GM19395 (cell line): ENCODE measurements around the gene FAM171A1.

ENCODE experiments used
- ATAC-seq: cut with Tn5 transposase; IDR thresholded peaks from one replicate; pipeline ENCODE4 v1.9.1; 2021; ENCODE audit warnings: mild to moderate bottlenecking, moderate library complexity; ENCODE audit not compliant: unreplicated experiment

FAM171A1 gene

DNA sequence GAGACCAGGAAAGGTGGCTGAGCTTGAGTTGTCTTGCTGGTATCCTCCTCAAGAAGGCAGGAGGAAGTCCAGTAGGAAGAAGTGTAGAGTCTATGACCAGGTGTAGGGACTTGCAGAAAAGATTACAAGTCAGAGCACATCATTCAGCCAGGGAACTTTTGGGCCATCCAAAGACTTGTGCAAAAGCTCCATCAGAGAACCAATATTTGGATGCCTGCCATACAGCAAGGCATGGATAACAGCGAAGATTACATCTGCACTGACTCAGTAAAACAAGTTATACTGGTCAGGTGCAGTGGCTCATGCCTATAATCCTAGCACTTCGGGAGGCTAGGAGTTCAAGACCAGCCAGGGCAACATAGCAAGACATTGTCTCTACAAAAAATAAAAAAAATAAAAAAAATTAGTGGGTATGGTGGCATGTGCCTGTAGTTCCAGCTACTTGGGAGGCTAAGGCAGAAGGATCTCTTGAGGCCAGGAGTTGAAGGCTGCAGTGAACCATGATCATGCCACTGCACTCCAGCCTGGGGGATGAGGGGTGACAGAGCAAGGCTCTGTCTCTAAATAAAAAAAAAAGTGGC is 189.4 kb downstream of the FAM171A1 start:
- no peak for ATAC-seq

GRCh38 chr10:15180736-15181135 is 190.4 kb downstream of the FAM171A1 start:
- ATAC-seq = no peak

DNA sequence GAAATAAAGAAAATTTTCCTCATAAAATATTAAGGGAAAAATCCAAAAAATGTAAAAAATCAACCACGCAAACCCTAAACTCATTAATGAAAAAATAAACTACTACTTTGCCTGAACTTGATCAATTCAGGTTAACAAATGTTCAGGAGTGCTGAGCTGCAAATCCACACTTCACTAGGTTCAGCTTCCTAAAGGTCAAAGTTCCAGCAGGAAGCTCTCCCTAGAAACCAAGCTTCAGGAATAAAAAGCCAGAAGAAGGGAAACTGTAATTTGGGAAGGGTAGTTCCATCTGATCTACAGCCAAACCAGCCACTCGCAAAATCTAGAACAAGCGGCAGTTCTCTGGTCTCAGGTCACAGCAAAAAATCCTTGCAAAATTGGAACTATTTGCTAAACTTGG is 194.8 kb downstream of the FAM171A1 start:
- ATAC-seq = no peak

GRCh38 chr10:15175587-15175986 is 195.5 kb downstream of the FAM171A1 start:
- ATAC-seq = no peak

GRCh38 chr10:15172306-15172840 is 198.7 kb downstream of the FAM171A1 start:
- no peak for ATAC-seq

- ATAC-seq = no peak
Measured at GRCh38 chr10:15169555-15170401, 201.3 kb downstream of the FAM171A1 start.

- ATAC-seq = peak; percentile 36
Measured at GRCh38 chr10:15168786-15169554, 202.1 kb downstream of the FAM171A1 start.

DNA sequence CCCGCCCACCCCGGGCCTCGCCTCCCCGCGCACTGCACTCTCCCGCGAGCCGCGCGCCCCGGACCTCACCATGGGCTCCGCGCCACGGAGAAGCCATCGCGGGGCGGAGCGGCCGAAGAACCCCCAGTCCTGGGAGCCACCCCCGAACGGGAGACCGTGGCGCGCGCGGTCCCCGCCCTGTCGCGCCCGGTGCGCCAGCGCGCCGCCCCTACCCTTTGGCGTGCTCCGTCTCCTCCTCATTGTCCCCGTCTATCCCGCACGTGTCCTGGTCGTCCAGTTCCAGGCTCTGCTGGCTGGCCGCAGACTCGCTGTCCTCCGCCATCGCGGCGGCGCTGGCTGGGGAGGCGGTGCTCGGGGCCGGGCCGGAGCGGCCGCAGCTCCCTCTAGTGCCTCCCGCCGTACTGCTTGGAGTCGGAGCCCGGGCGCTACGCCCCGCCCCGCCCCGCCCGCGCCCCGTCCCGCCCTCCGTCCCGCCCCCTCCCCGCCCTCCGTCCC is 202.8 kb downstream of the FAM171A1 start, which contains the start of gene NMT2:
Gene NMT2 (minus strand): TSS at position 403 of the 495 bp plus-strand sequence. CDS start 81 bp downstream, at position 322.
- peak; percentile 82 for ATAC-seq

GRCh38 chr10:15167411-15168290 is 203.4 kb downstream of the FAM171A1 start:
- peak; percentile 50 for ATAC-seq

DNA sequence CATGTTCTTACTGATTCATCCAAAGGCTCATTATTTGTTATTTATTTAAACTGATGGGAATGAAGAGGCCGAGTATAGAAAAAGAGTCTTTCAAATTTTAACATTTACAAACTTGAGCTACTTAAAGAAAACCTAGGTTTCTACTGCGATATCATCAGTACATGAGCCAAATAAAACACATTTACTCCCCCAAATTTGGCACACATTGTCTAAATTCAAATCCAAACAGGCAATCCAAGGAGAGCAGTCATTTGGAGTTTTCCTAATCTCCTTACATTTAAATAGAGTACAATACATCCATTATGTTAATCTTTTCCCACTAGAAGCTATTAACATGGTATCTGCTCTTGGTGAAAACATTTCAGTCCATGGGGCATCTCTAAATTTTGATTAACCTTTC is 204.8 kb downstream of the FAM171A1 start:
- ATAC-seq = no peak

GRCh38 chr10:15163253-15163828 is 207.7 kb downstream of the FAM171A1 start:
- ATAC-seq = no peak
